ENCODE data around the gene B3GNT3. TPM values are rescaled to one million over a fixed set of nuclear protein-coding genes. Genes with fewer than 3 reads are reported as not detected.

B3GNT3 gene
- total RNA-seq, 1 experiment from 2014 or later = 2.8 TPM

- Mint-ChIP-seq H3K4me1 (ENCODE audit: low read depth, unreplicated experiment) (no peaks in the 10 kb centered on the region), H3K9me3 (ENCODE audit: unreplicated experiment) (no peaks in the 10 kb centered on the region), H3K27ac (ENCODE audit: unreplicated experiment) (no peak overlapping the region), H3K36me3 (ENCODE audit: insufficient read depth, unreplicated experiment) (peaks cover 7% of the 10 kb centered on the region), H3K4me3 (ENCODE audit: unreplicated experiment) (no peak overlapping the region), H3K27me3 (ENCODE audit: insufficient read depth, unreplicated experiment) (peaks cover 2% of the 10 kb centered on the region)
- no peak overlapping the region for H3K4me3 ChIP-seq (ENCODE audit: low read depth, low read length)
- intact Hi-C loops (cut with micrococcal nuclease; ENCODE audit: unreplicated experiment) = no loop called here
- no peak for TF ChIP-seq CTCF (IDR thresholded peaks at IDR 0.05; ENCODE audit: insufficient read depth in 1 of 2, low read depth in 1 of 2, low read length in 1 of 2, severe bottlenecking in 1 of 2, unreplicated experiment in 1 of 2)
- no peaks in the 10 kb centered on the region for H3K4me1 ChIP-seq
- CTCF ChIA-PET = no interaction called here
- POLR2A ChIA-PET = no interaction called here
- H3K9me3 ChIP-seq = no peaks in the 10 kb centered on the region
- H3K27me3 ChIP-seq (replicated peaks; ENCODE audit: control insufficient read depth, insufficient read depth, low read length) = no peaks in the 10 kb centered on the region
- no TSS peak for BruUV-seq (replicated peaks)
- H3K36me3 ChIP-seq (ENCODE audit: control insufficient read depth, insufficient read depth, low read length) = no peaks in the 10 kb centered on the region
- DNase-seq = no peak
These were observed 17.2 kb downstream of the B3GNT3 start for GRCh38 chr19:17812099-17812498.

- no TSS peak for BruUV-seq (replicated peaks)
- Histone ChIP-seq H3K4me1 (no peaks in the 10 kb centered on the region), H3K36me3 (ENCODE audit: control insufficient read depth, insufficient read depth, low read length) (no peaks in the 10 kb centered on the region), H3K9me3 (no peaks in the 10 kb centered on the region), H3K27me3 (replicated peaks; ENCODE audit: control insufficient read depth, insufficient read depth, low read length) (no peaks in the 10 kb centered on the region), H3K4me3 (ENCODE audit: low read depth, low read length) (no peak overlapping the region)
- no peak overlapping the region for H3K4me3 Mint-ChIP-seq (ENCODE audit: unreplicated experiment)
- no peak for TF ChIP-seq CTCF (IDR thresholded peaks at IDR 0.05; ENCODE audit: insufficient read depth in 1 of 2, low read depth in 1 of 2, low read length in 1 of 2, severe bottlenecking in 1 of 2, unreplicated experiment in 1 of 2)
- no peak for DNase-seq
- no peaks in the 10 kb centered on the region for H3K9me3 Mint-ChIP-seq (ENCODE audit: unreplicated experiment)
- no peaks in the 10 kb centered on the region for H3K4me1 Mint-ChIP-seq (ENCODE audit: low read depth, unreplicated experiment)
- intact Hi-C loops (cut with micrococcal nuclease; ENCODE audit: unreplicated experiment) = no loop called here
- peaks cover 7% of the 10 kb centered on the region for H3K36me3 Mint-ChIP-seq (ENCODE audit: insufficient read depth, unreplicated experiment)
- H3K27me3 Mint-ChIP-seq (ENCODE audit: insufficient read depth, unreplicated experiment) = peaks cover 2% of the 10 kb centered on the region
- CTCF ChIA-PET = no interaction called here
- H3K27ac Mint-ChIP-seq (ENCODE audit: unreplicated experiment) = no peak overlapping the region
- POLR2A ChIA-PET = no interaction called here
These were observed 22.9 kb downstream of the B3GNT3 start for GRCh38 chr19:17817668-17818363.

GRCh38 chr19:17821190-17821589 lies 26.3 kb downstream of the B3GNT3 start, which contains the start of gene INSL3:
Gene INSL3, minus strand, starts transcription at chr19:17821519. Its CDS starts 13 bp downstream, at chr19:17821506.
- H3K27me3 ChIP-seq (replicated peaks; ENCODE audit: control insufficient read depth, insufficient read depth, low read length) = no peaks in the 10 kb centered on the region; the same call in 1 of the 2 replicates
- peaks cover 6% of the 10 kb centered on the region for H3K36me3 Mint-ChIP-seq (ENCODE audit: insufficient read depth, unreplicated experiment)
- intact Hi-C loops (cut with micrococcal nuclease; ENCODE audit: unreplicated experiment) = no loop called here
- TF ChIP-seq CTCF (IDR thresholded peaks at IDR 0.05; ENCODE audit: insufficient read depth in 1 of 2, low read depth in 1 of 2, low read length in 1 of 2, severe bottlenecking in 1 of 2, unreplicated experiment in 1 of 2) = no peak
- H3K4me3 ChIP-seq (ENCODE audit: low read depth, low read length) = no peak within 1 kb of the TSS
- no peaks in the 10 kb centered on the region for H3K9me3 Mint-ChIP-seq (ENCODE audit: unreplicated experiment)
- no TSS peak for BruUV-seq (replicated peaks)
- ChIA-PET POLR2A (no interaction called here), CTCF (no interaction called here)
- H3K4me1 ChIP-seq = no peaks in the 10 kb centered on the region
- H3K27me3 Mint-ChIP-seq (ENCODE audit: insufficient read depth, unreplicated experiment) = no peaks in the 10 kb centered on the region
- H3K36me3 ChIP-seq (ENCODE audit: control insufficient read depth, insufficient read depth, low read length) = no peaks in the 10 kb centered on the region
- H3K27ac Mint-ChIP-seq (ENCODE audit: unreplicated experiment) = no peak within 1 kb of the TSS
- H3K9me3 ChIP-seq = no peaks in the 10 kb centered on the region
- no peak for DNase-seq
- H3K4me3 Mint-ChIP-seq (ENCODE audit: unreplicated experiment) = no peak within 1 kb of the TSS
- no peaks in the 10 kb centered on the region for H3K4me1 Mint-ChIP-seq (ENCODE audit: low read depth, unreplicated experiment)

Measured in Caco-2 (cell line).